GM23338 (cell line): ENCODE results near the gene CACNG6. TPM values are rescaled to one million over a fixed set of nuclear protein-coding genes. Genes with fewer than 3 reads are reported as not detected.

Source experiments
- ATAC-seq: fragments of 200-7000 bp; cut with Tn5 transposase; 3 replicates; pipeline ENCODE4 v1.9.1; 2020
- DNase-seq: peaks from one replicate; pipeline ENCODE4 v3.0.0-alpha.2; 2015; ENCODE audit warnings: low spot score
- H2AFZ ChIP-seq: fragments of 200-600 bp; sonication (generic); 2 replicates; pipeline ENCODE4 v1.8.0; 2016; ENCODE audit warnings: antibody characterized with exemption, mild to moderate bottlenecking, moderate library complexity
- H3F3A ChIP-seq: fragments of 200-600 bp; sonication (generic); replicated peaks from 2 replicates; pipeline ENCODE4 v1.8.0; 2017; ENCODE audit warnings: antibody characterized with exemption, mixed run types, low read depth
- H3K27ac ChIP-seq: fragments of 200-600 bp; sonication (generic); 2 replicates; pipeline ENCODE4 v1.6.1; 2016; ENCODE audit warnings: low read depth
- H3K27me3 ChIP-seq: fragments of 200-600 bp; sonication (generic); 2 replicates; pipeline ENCODE4 v1.8.0; 2016; ENCODE audit warnings: mild to moderate bottlenecking, mixed run types, moderate library complexity; ENCODE audit not compliant: insufficient read depth
- H3K36me3 ChIP-seq: fragments of 200-600 bp; sonication (generic); 2 replicates; pipeline ENCODE4 v1.8.0; 2016; ENCODE audit warnings: mild to moderate bottlenecking; ENCODE audit not compliant: insufficient read depth
- H3K4me1 ChIP-seq: fragments of 200-600 bp; sonication (generic); 2 replicates; pipeline ENCODE4 v1.8.0; 2016; ENCODE audit warnings: mild to moderate bottlenecking, moderate library complexity; ENCODE audit not compliant: insufficient read depth
- H3K4me2 ChIP-seq: fragments of 200-600 bp; sonication (generic); 2 replicates; pipeline ENCODE4 v1.7.1; 2017; ENCODE audit warnings: mixed run types
- H3K4me3 ChIP-seq: fragments of 200-600 bp; sonication (generic); 2 replicates; pipeline ENCODE4 v1.6.1; 2016; ENCODE audit warnings: mixed run types
- H3K79me2 ChIP-seq: fragments of 200-600 bp; sonication (generic); replicated peaks from 2 replicates; pipeline ENCODE4 v1.8.0; 2017; ENCODE audit warnings: mild to moderate bottlenecking; ENCODE audit not compliant: insufficient read depth
- H3K9me2 ChIP-seq: fragments of 200-600 bp; sonication (generic); 2 replicates; pipeline ENCODE4 v1.8.0; 2017; ENCODE audit not compliant: insufficient read depth
- H4K20me1 ChIP-seq: fragments of 200-600 bp; sonication (generic); replicated peaks from 2 replicates; pipeline ENCODE4 v1.8.0; 2017; ENCODE audit warnings: mild to moderate bottlenecking; ENCODE audit not compliant: insufficient read depth
- H3K27ac Mint-ChIP-seq: 2 replicates; pipeline ENCODE4 v1.8.0; 2020; ENCODE audit warnings: inconsistent platforms, mild to moderate bottlenecking, moderate library complexity, mixed read lengths
- H3K27me3 Mint-ChIP-seq: 3 replicates; pipeline ENCODE4 v1.8.0; 2022; ENCODE audit warnings: low read depth, mild to moderate bottlenecking, moderate library complexity, mixed read lengths, inconsistent platforms; ENCODE audit not compliant: insufficient read depth, poor library complexity
- H3K36me3 Mint-ChIP-seq: 3 replicates; pipeline ENCODE4 v1.8.0; 2021; ENCODE audit warnings: low read depth, mild to moderate bottlenecking, inconsistent platforms, moderate library complexity, mixed read lengths
- H3K4me1 Mint-ChIP-seq: 3 replicates; pipeline ENCODE4 v1.8.0; 2020; ENCODE audit warnings: mild to moderate bottlenecking, inconsistent platforms, mixed read lengths
- H3K4me3 Mint-ChIP-seq: 3 replicates; pipeline ENCODE4 v1.8.0; 2021; ENCODE audit warnings: moderate library complexity, mild to moderate bottlenecking, inconsistent platforms, mixed read lengths
- H3K9me3 Mint-ChIP-seq: 3 replicates; pipeline ENCODE4 v1.8.0; 2020; ENCODE audit warnings: moderate library complexity, mild to moderate bottlenecking, inconsistent platforms, mixed read lengths
- CREB1 ChIP-seq: fragments of 250-450 bp; sonication (Bioruptor Pico); IDR thresholded peaks from 2 replicates; pipeline ENCODE4 v1.5.0; 2020; ENCODE audit warnings: low read depth, mild to moderate bottlenecking, moderate library complexity
- CTCF ChIP-seq, 2 experiments: fragments of 200-600 bp in 1 of 2; sonication (generic) in 1 of 2; conservative IDR thresholded peaks; 2 replicates each; pipeline versions ENCODE4 v1.5.1 to v1.6.1; 2016 to 2017; ENCODE audit warnings: antibody characterized with exemption in 2 of 2, low read depth in 2 of 2, mild to moderate bottlenecking in 2 of 2, moderate library complexity in 1 of 2
- ETS1 ChIP-seq: IDR thresholded peaks from 2 replicates; pipeline ENCODE4 v1.6.1; 2016; ENCODE audit warnings: antibody characterized with exemption
- EZH2 ChIP-seq: fragments of 200-600 bp; sonication (generic); IDR thresholded peaks from one replicate; pipeline ENCODE4 v1.8.0; 2017; ENCODE audit warnings: antibody characterized with exemption, mild to moderate bottlenecking, low read depth; ENCODE audit not compliant: unreplicated experiment
- EZH2phosphoT487 ChIP-seq: fragments of 200-600 bp; sonication (generic); IDR thresholded peaks from one replicate; pipeline ENCODE4 v1.8.1; 2018; ENCODE audit warnings: antibody characterized with exemption; ENCODE audit not compliant: unreplicated experiment
- NANOG ChIP-seq: IDR thresholded peaks from 2 replicates; pipeline ENCODE4 v1.6.1; 2016; ENCODE audit warnings: antibody characterized with exemption, borderline replicate concordance
- REST ChIP-seq: IDR thresholded peaks from one replicate; pipeline ENCODE4 v1.6.1; 2018; ENCODE audit warnings: antibody characterized with exemption; ENCODE audit not compliant: unreplicated experiment
- STAT1 ChIP-seq: IDR thresholded peaks from one replicate; pipeline ENCODE4 v1.6.1; 2016; ENCODE audit warnings: antibody characterized with exemption; ENCODE audit not compliant: unreplicated experiment
- ZNF114 ChIP-seq: fragments of 250-450 bp; sonication (Bioruptor Pico); IDR thresholded peaks from 2 replicates; pipeline ENCODE4 v1.5.0; 2020; ENCODE audit warnings: mild to moderate bottlenecking, moderate library complexity
- ZNF331 ChIP-seq: fragments of 250-450 bp; sonication (Bioruptor Pico); IDR thresholded peaks from 2 replicates; pipeline ENCODE4 v1.5.0; 2020; ENCODE audit warnings: low read depth, mild to moderate bottlenecking, moderate library complexity
- polyA plus RNA-seq: library from polyadenylated mRNA; unstranded; fragments of >200 nt; fragmentation: Nextera tagmentation; extraction: Ambion mirVana; gene quantifications from 2 replicates; pipeline ENCODE4 v1.2.1, GENCODE V29; 2016
- total RNA-seq: library from RNA; depleted of rRNA; stranded (reverse); fragments of >200 nt; shearing (Covaris generic); gene quantifications from 2 replicates; pipeline ENCODE4 v1.2.3, GENCODE V29; 2014

The CACNG6 gene
- total and polyA plus RNA-seq, 2 experiments from 2014 or later: 0.38 to 1.5 TPM

- no peak for TF ChIP-seq CTCF (conservative IDR thresholded peaks at IDR 0.05; ENCODE audit: low read depth in 2 of 2)
- TF ChIP-seq CREB1 (CRISPR knock-in tag): no peak
- TF ChIP-seq REST: no peak
- TF ChIP-seq ZNF114 (CRISPR knock-in tag): no peak
Measured at GRCh38 chr19:54001496-54001895, 10.1 kb downstream of the CACNG6 start (continued).

- peaks cover 15% of the 10 kb centered on the region for H3K27me3 Mint-ChIP-seq
- H3K9me3 Mint-ChIP-seq: no peaks in the 10 kb centered on the region
- H3K27ac Mint-ChIP-seq: no peak overlapping the region
- TF ChIP-seq ZNF331: no peak
- no peak for TF ChIP-seq EZH2phosphoT487
- TF ChIP-seq EZH2: no peak
- no peak for TF ChIP-seq STAT1
- TF ChIP-seq CTCF (conservative IDR thresholded peaks at IDR 0.05; ENCODE audit: low read depth in 2 of 2): no peak
- TF ChIP-seq ZNF114 (CRISPR knock-in tag): no peak
- TF ChIP-seq NANOG: no peak
- no peak for TF ChIP-seq ETS1
Measured at GRCh38 chr19:54002495-54003315, 11.3 kb downstream of the CACNG6 start.

More at GRCh38 chr19:54002495-54003315, 11.3 kb downstream of the CACNG6 start:
- peaks cover 38% of the 10 kb centered on the region for H3K27me3 ChIP-seq
- no peak overlapping the region for H3K4me3 ChIP-seq
- no peak overlapping the region for H2AFZ ChIP-seq
- H3K4me2 ChIP-seq: no peak overlapping the region
- H3F3A ChIP-seq: peaks cover 2% of the 10 kb centered on the region; the same call in 1 of the 2 replicates
- ATAC-seq: no peak
- no peaks in the 10 kb centered on the region for H3K36me3 Mint-ChIP-seq
- H3K36me3 ChIP-seq: no peaks in the 10 kb centered on the region
- no peaks in the 10 kb centered on the region for H3K79me2 ChIP-seq
- peaks cover 4% of the 10 kb centered on the region; the same call in 1 of the 2 replicates for H3K9me2 ChIP-seq
- H3K27ac ChIP-seq: no peak overlapping the region
- H4K20me1 ChIP-seq: no peaks in the 10 kb centered on the region
- no peak overlapping the region for H3K4me3 Mint-ChIP-seq
- DNase-seq: no peak
- H3K4me1 ChIP-seq: peaks cover 7% of the 10 kb centered on the region; the same call in 1 of the 2 replicates
- H3K4me1 Mint-ChIP-seq: peaks cover 4% of the 10 kb centered on the region; the same call in 2 of the 3 replicates
